WTC11 (cell line): Measurements from ENCODE around the gene P3H3. TPM values are rescaled to one million over a fixed set of nuclear protein-coding genes. Genes with fewer than 3 reads are reported as not detected.

Experiments
- ATAC-seq: fragments of 200-7000 bp; cut with Tn5 transposase; 2 replicates; pipeline ENCODE4 v1.10.0; 2021; ENCODE audit warnings: mild to moderate bottlenecking, moderate library complexity
- CTCF ChIA-PET: fragments of 300-600 bp; sonication (Branson Sonifier 250); formaldehyde crosslinking; loops from one replicate; lab custom pipeline; 2021; ENCODE audit warnings: antibody characterized with exemption; lab: Charles Lee
- POLR2A ChIA-PET: fragments of 350-600 bp; sonication (Branson Sonifier 250); formaldehyde crosslinking; loops from one replicate; lab custom pipeline; 2021; ENCODE audit warnings: antibody characterized with exemption; lab: Charles Lee
- DNase-seq: peaks from one replicate; pipeline ENCODE4 v3.0.0; 2021; ENCODE audit warnings: low spot score
- H3K27ac Mint-ChIP-seq: 2 replicates; pipeline ENCODE4 v1.8.0; 2021; ENCODE audit warnings: mixed read lengths
- H3K27me3 Mint-ChIP-seq: 2 replicates; pipeline ENCODE4 v1.8.0; 2021; ENCODE audit warnings: low read depth, mild to moderate bottlenecking, moderate library complexity, mixed read lengths
- H3K36me3 Mint-ChIP-seq: 2 replicates; pipeline ENCODE4 v1.8.0; 2021; ENCODE audit warnings: mixed read lengths
- H3K4me1 Mint-ChIP-seq: 2 replicates; pipeline ENCODE4 v1.8.0; 2022; ENCODE audit warnings: mixed read lengths
- H3K4me3 Mint-ChIP-seq: 2 replicates; pipeline ENCODE4 v1.8.0; 2021; ENCODE audit warnings: mild to moderate bottlenecking, moderate library complexity, mixed read lengths
- H3K9me3 Mint-ChIP-seq: 2 replicates; pipeline ENCODE4 v1.8.0; 2021; ENCODE audit warnings: mixed read lengths
- ATF1 ChIP-seq: sonication (generic); formaldehyde crosslinking; IDR thresholded peaks from 2 replicates; pipeline ENCODE4 v1.8.1; 2023; ENCODE audit warnings: mild to moderate bottlenecking, moderate library complexity, missing genetic modification reagents
- CREM ChIP-seq: sonication (generic); formaldehyde crosslinking; IDR thresholded peaks from 2 replicates; pipeline ENCODE4 v1.8.1; 2022; ENCODE audit warnings: mild to moderate bottlenecking, missing genetic modification reagents, moderate library complexity
- NR1H2 ChIP-seq: sonication (generic); formaldehyde crosslinking; IDR thresholded peaks from 2 replicates; pipeline ENCODE4 v1.9.0; 2021; ENCODE audit warnings: mild to moderate bottlenecking, moderate library complexity, missing genetic modification reagents
- NR2C2 ChIP-seq: sonication (generic); formaldehyde crosslinking; IDR thresholded peaks from 2 replicates; pipeline ENCODE4 v1.8.0; 2022; ENCODE audit warnings: mild to moderate bottlenecking, missing genetic modification reagents
- TP53 ChIP-seq: sonication (generic); formaldehyde crosslinking; IDR thresholded peaks from 2 replicates; pipeline ENCODE4 v1.8.1; 2023; ENCODE audit warnings: mild to moderate bottlenecking, missing genetic modification reagents
- ZBTB21 ChIP-seq: sonication (generic); formaldehyde crosslinking; IDR thresholded peaks from 2 replicates; pipeline ENCODE4 v1.8.1; 2023; ENCODE audit warnings: mild to moderate bottlenecking, missing genetic modification reagents, borderline replicate concordance
- ZMAT4 ChIP-seq: fragments of 250-450 bp; sonication (Bioruptor Pico); IDR thresholded peaks from 2 replicates; pipeline ENCODE4 v1.9.0; 2021; ENCODE audit warnings: mild to moderate bottlenecking
- ZNF138 ChIP-seq: sonication (generic); formaldehyde crosslinking; conservative IDR thresholded peaks from 2 replicates; pipeline ENCODE4 v1.8.1; 2022; ENCODE audit warnings: mild to moderate bottlenecking, moderate library complexity, missing genetic modification reagents
- ZNF281 ChIP-seq: sonication (generic); formaldehyde crosslinking; IDR thresholded peaks from 2 replicates; pipeline ENCODE4 v1.8.0; 2023; ENCODE audit warnings: mild to moderate bottlenecking, missing genetic modification reagents
- ZNF512 ChIP-seq: sonication (generic); formaldehyde crosslinking; IDR thresholded peaks from 2 replicates; pipeline ENCODE4 v1.8.1; 2022; ENCODE audit warnings: missing genetic modification reagents, borderline replicate concordance
- total RNA-seq: library from RNA; stranded (reverse); gene quantifications from 3 replicates; pipeline ENCODE4 v1.2.3, GENCODE V29; 2021
- TF ChIP-seq, protein P1 (sequence below): fragments of 250-450 bp; sonication (Bioruptor Pico); IDR thresholded peaks from 2 replicates; pipeline ENCODE4 v1.9.0; 2021; ENCODE audit warnings: mild to moderate bottlenecking, borderline replicate concordance
- TF ChIP-seq, protein P2 (sequence below): sonication (generic); formaldehyde crosslinking; IDR thresholded peaks from 2 replicates; pipeline ENCODE4 v1.8.1; 2022; ENCODE audit warnings: low read depth, missing genetic modification reagents, borderline replicate concordance
- TF ChIP-seq, protein P3 (sequence below): fragments of 200-600 bp; IDR thresholded peaks from 2 replicates; pipeline ENCODE4 v1.8.0; 2022; ENCODE audit warnings: antibody characterized with exemption

The P3H3 gene
- total RNA-seq, 1 experiment from 2014 or later: 50.7 TPM

GRCh38 chr12:6816598-6816997 lies 11.6 kb upstream of the P3H3 start:
- no peak for TF ChIP-seq NR1H2 (CRISPR knock-in tag)
- TF ChIP-seq TP53 (CRISPR knock-in tag): no peak
- TF ChIP-seq, protein P1, sequence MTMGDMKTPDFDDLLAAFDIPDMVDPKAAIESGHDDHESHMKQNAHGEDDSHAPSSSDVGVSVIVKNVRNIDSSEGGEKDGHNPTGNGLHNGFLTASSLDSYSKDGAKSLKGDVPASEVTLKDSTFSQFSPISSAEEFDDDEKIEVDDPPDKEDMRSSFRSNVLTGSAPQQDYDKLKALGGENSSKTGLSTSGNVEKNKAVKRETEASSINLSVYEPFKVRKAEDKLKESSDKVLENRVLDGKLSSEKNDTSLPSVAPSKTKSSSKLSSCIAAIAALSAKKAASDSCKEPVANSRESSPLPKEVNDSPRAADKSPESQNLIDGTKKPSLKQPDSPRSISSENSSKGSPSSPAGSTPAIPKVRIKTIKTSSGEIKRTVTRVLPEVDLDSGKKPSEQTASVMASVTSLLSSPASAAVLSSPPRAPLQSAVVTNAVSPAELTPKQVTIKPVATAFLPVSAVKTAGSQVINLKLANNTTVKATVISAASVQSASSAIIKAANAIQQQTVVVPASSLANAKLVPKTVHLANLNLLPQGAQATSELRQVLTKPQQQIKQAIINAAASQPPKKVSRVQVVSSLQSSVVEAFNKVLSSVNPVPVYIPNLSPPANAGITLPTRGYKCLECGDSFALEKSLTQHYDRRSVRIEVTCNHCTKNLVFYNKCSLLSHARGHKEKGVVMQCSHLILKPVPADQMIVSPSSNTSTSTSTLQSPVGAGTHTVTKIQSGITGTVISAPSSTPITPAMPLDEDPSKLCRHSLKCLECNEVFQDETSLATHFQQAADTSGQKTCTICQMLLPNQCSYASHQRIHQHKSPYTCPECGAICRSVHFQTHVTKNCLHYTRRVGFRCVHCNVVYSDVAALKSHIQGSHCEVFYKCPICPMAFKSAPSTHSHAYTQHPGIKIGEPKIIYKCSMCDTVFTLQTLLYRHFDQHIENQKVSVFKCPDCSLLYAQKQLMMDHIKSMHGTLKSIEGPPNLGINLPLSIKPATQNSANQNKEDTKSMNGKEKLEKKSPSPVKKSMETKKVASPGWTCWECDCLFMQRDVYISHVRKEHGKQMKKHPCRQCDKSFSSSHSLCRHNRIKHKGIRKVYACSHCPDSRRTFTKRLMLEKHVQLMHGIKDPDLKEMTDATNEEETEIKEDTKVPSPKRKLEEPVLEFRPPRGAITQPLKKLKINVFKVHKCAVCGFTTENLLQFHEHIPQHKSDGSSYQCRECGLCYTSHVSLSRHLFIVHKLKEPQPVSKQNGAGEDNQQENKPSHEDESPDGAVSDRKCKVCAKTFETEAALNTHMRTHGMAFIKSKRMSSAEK: no peak
- TF ChIP-seq CREM (CRISPR knock-in tag): no peak
- TF ChIP-seq ZNF512 (CRISPR knock-in tag): no peak
- no peak for TF ChIP-seq ZNF281
- no peak for TF ChIP-seq ZBTB21 (CRISPR knock-in tag)
- no peak for TF ChIP-seq ATF1
- TF ChIP-seq ZMAT4 (CRISPR knock-in tag): no peak
- no peak for TF ChIP-seq NR2C2 (CRISPR knock-in tag)
- TF ChIP-seq, protein P2, sequence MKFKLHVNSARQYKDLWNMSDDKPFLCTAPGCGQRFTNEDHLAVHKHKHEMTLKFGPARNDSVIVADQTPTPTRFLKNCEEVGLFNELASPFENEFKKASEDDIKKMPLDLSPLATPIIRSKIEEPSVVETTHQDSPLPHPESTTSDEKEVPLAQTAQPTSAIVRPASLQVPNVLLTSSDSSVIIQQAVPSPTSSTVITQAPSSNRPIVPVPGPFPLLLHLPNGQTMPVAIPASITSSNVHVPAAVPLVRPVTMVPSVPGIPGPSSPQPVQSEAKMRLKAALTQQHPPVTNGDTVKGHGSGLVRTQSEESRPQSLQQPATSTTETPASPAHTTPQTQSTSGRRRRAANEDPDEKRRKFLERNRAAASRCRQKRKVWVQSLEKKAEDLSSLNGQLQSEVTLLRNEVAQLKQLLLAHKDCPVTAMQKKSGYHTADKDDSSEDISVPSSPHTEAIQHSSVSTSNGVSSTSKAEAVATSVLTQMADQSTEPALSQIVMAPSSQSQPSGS (CRISPR knock-in tag): no peak
- TF ChIP-seq, protein P3, sequence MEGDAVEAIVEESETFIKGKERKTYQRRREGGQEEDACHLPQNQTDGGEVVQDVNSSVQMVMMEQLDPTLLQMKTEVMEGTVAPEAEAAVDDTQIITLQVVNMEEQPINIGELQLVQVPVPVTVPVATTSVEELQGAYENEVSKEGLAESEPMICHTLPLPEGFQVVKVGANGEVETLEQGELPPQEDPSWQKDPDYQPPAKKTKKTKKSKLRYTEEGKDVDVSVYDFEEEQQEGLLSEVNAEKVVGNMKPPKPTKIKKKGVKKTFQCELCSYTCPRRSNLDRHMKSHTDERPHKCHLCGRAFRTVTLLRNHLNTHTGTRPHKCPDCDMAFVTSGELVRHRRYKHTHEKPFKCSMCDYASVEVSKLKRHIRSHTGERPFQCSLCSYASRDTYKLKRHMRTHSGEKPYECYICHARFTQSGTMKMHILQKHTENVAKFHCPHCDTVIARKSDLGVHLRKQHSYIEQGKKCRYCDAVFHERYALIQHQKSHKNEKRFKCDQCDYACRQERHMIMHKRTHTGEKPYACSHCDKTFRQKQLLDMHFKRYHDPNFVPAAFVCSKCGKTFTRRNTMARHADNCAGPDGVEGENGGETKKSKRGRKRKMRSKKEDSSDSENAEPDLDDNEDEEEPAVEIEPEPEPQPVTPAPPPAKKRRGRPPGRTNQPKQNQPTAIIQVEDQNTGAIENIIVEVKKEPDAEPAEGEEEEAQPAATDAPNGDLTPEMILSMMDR: no peak
- no peak for TF ChIP-seq ZNF138 (CRISPR knock-in tag)
- Mint-ChIP-seq H3K36me3 (no peaks in the 10 kb centered on the region), H3K4me1 (peaks cover 36% of the 10 kb centered on the region), H3K27ac (peak overlapping the region; percentile 9; the same call in 1 of the 2 replicates), H3K4me3 (no peak overlapping the region), H3K27me3 (peaks cover 52% of the 10 kb centered on the region), H3K9me3 (no peaks in the 10 kb centered on the region)
- no peak for DNase-seq
- POLR2A ChIA-PET: no interaction called here
- no peak for ATAC-seq
- CTCF ChIA-PET: interaction anchor here (1.0 to 2.5 kb wide), 3 partner anchors 8 to 63 kb away, joined by 3 to 9 read pairs (median 7); partner anchors contain the start of genes MLF2 and PTMS
